ENCODE measurements around the gene NACAD. TPM values are rescaled to one million over a fixed set of nuclear protein-coding genes. Genes with fewer than 3 reads are reported as not detected.

Gene NACAD
- total RNA-seq, 1 experiment from 2014 or later: not detected

DNA sequence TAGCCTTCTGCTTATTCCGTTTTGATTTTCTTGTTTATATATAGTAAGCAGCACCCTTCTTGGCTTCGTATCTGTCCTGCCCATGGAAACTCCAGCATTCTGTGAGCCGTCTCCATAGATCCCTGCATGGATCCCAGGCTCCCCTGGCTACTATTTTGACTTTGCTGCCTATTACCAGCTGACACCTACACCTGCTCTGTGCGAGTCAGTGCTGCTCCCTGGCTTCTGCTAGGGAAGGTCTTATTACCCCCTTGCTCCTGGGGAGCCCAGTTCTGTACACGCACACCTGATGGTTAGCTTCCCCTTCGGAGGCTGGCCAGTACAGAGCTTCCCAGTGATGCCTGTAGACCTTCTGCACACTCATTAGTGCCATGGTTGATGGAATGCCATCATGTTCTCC, 35.4 kb downstream of the NACAD start:
- H4K20me1 ChIP-seq (ENCODE audit: insufficient read depth, low read depth, low read length): peaks cover 6% of the 10 kb centered on the region; the same call in 1 of the 2 replicates
- peaks cover 5% of the 10 kb centered on the region; the same call in 1 of the 2 replicates for H3K36me3 ChIP-seq (ENCODE audit: insufficient read depth, low read length)

DNA sequence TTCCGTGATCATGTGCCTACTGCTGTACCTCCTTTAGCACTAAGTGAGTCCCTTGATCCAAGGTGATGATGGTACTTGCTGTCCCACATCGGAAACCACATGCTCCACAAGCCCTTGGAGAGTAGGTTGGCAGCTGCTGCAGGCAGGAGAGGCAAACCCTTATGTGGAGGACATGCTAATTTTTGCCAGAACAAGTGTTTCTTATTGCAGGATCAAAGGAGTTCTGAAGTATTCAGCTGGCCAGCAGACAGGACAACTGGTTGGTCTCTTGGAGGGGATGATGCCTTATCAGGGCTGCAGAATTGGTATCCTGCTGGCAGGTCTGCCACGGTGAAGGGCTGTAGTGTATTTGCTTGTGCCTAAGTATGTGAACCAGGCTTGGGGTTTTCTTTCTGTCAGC, 36.8 kb downstream of the NACAD start:
- Histone ChIP-seq H3K27ac (ENCODE audit: low read length) (no peak overlapping the region), H3K9ac (ENCODE audit: low read length) (no peak overlapping the region), H3K4me2 (ENCODE audit: low read depth, low read length, poor library complexity, severe bottlenecking) (no peak overlapping the region), H3K9me3 (ENCODE audit: low read length) (no peaks in the 10 kb centered on the region), H3K4me3 (ENCODE audit: low read length) (no peak overlapping the region), H3K27me3 (ENCODE audit: low read length) (no peaks in the 10 kb centered on the region), H3K9me2 (replicated peaks; ENCODE audit: insufficient read depth, low read length) (no peaks in the 10 kb centered on the region), H3K4me1 (ENCODE audit: low read length) (peaks cover 30% of the 10 kb centered on the region), H3K36me3 (ENCODE audit: insufficient read depth, low read length) (peaks cover 11% of the 10 kb centered on the region; the same call in 1 of the 2 replicates), H4K20me1 (ENCODE audit: insufficient read depth, low read depth, low read length) (peaks cover 6% of the 10 kb centered on the region; the same call in 1 of the 2 replicates), H2AFZ (ENCODE audit: low read length) (no peak overlapping the region), H3K79me2 (ENCODE audit: low read length) (peaks cover 72% of the 10 kb centered on the region)
- no peak for DNase-seq

More for the DNA sequence above, 35.4 kb downstream of the NACAD start:
- Histone ChIP-seq H2AFZ (ENCODE audit: low read length) (no peak overlapping the region), H3K9me2 (replicated peaks; ENCODE audit: insufficient read depth, low read length) (no peaks in the 10 kb centered on the region), H3K4me3 (ENCODE audit: low read length) (no peak overlapping the region), H3K9ac (ENCODE audit: low read length) (no peak overlapping the region), H3K9me3 (ENCODE audit: low read length) (no peaks in the 10 kb centered on the region), H3K4me2 (ENCODE audit: low read depth, low read length, poor library complexity, severe bottlenecking) (no peak overlapping the region), H3K27me3 (ENCODE audit: low read length) (no peaks in the 10 kb centered on the region), H3K79me2 (ENCODE audit: low read length) (peaks cover 77% of the 10 kb centered on the region), H3K4me1 (ENCODE audit: low read length) (peaks cover 30% of the 10 kb centered on the region), H3K27ac (ENCODE audit: low read length) (no peak overlapping the region)
- DNase-seq: no peak

DNA sequence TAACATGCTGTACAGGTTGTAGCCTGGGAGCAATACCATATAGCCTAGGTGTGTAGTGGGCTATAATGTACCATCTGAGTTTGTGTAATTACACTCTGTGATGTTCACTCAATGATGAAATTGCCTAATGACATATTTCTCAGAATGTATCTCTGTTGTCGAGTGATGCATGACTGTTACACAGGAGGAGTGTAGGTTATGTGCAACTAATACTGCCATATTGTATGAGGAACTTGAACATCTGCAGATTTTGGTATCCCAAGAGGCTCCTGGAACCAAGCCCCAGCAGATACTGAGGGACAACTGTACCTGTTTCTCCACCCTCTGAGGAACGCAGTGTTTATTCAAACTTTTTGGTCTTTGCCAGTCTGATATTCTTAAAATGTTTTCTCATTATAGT, 38.6 kb downstream of the NACAD start:
- peaks cover 70% of the 10 kb centered on the region for H3K79me2 ChIP-seq (ENCODE audit: low read length)
- peak overlapping the region; percentile 2 for H3K4me2 ChIP-seq (ENCODE audit: low read depth, low read length, poor library complexity, severe bottlenecking)
- H3K36me3 ChIP-seq (ENCODE audit: insufficient read depth, low read length): peaks cover 22% of the 10 kb centered on the region; the same call in 1 of the 2 replicates
- no peaks in the 10 kb centered on the region for H3K27me3 ChIP-seq (ENCODE audit: low read length)
- peaks cover 6% of the 10 kb centered on the region; the same call in 1 of the 2 replicates for H4K20me1 ChIP-seq (ENCODE audit: insufficient read depth, low read depth, low read length)
- H3K4me1 ChIP-seq (ENCODE audit: low read length): peaks cover 21% of the 10 kb centered on the region
- no peak overlapping the region for H3K9ac ChIP-seq (ENCODE audit: low read length)
- peak overlapping the region; percentile 67 for H3K27ac ChIP-seq (ENCODE audit: low read length)
- H2AFZ ChIP-seq (ENCODE audit: low read length): no peak overlapping the region
- no peaks in the 10 kb centered on the region for H3K9me3 ChIP-seq (ENCODE audit: low read length)
- no peak overlapping the region for H3K4me3 ChIP-seq (ENCODE audit: low read length)
- peak; percentile 65 for DNase-seq
- no peaks in the 10 kb centered on the region for H3K9me2 ChIP-seq (replicated peaks; ENCODE audit: insufficient read depth, low read length)

DNA sequence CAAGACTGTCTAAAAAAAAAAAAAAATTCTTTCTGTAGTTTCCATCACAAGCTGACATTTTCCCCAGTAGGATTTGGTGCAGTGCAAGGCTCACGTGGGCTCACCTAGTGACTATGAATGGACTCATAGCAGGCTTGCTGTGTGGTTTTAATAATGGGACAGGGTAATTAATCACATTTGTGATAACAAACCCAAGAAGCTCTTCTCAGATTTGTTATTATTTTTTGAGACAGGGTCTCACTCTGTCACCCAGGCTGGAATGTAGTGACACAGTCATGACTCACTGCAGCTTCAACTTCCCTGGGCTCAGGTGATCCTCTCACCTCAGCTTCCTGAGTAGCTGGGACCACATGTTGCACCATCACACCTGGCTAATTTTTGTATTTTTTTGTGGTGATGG, 40.0 kb downstream of the NACAD start:
- no peak overlapping the region for H3K27ac ChIP-seq (ENCODE audit: low read length)
- H3K79me2 ChIP-seq (ENCODE audit: low read length): peaks cover 58% of the 10 kb centered on the region
- DNase-seq: no peak
- H3K9me2 ChIP-seq (replicated peaks; ENCODE audit: insufficient read depth, low read length): no peaks in the 10 kb centered on the region
- H3K27me3 ChIP-seq (ENCODE audit: low read length): no peaks in the 10 kb centered on the region
- no peaks in the 10 kb centered on the region for H3K9me3 ChIP-seq (ENCODE audit: low read length)
- H3K9ac ChIP-seq (ENCODE audit: low read length): no peak overlapping the region
- H4K20me1 ChIP-seq (ENCODE audit: insufficient read depth, low read depth, low read length): peaks cover 6% of the 10 kb centered on the region; the same call in 1 of the 2 replicates
- H3K4me1 ChIP-seq (ENCODE audit: low read length): peaks cover 21% of the 10 kb centered on the region
- H2AFZ ChIP-seq (ENCODE audit: low read length): no peak overlapping the region
- no peak overlapping the region for H3K4me2 ChIP-seq (ENCODE audit: low read depth, low read length, poor library complexity, severe bottlenecking)
- H3K36me3 ChIP-seq (ENCODE audit: insufficient read depth, low read length): peaks cover 26% of the 10 kb centered on the region; the same call in 1 of the 2 replicates
- H3K4me3 ChIP-seq (ENCODE audit: low read length): no peak overlapping the region

DNA sequence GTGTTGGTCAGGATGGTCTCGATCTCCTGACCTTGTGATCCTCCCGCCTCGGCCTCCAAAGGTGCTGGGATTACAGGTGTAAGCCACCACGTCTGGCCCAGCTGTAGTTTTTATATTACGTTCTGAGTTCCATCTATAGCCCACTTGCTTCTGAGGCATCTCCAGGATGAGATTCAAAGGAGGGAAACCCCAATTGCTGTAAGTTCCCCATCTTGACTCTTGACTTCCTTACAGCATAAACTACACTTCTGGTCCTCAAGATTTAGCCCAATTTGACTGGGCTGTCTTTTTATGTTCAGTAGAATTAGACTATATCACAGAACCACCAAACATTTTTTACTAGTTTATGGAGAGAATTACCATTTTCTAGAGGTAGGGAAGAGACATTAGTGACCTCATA, 44.4 kb downstream of the NACAD start:
- Histone ChIP-seq H3K36me3 (ENCODE audit: insufficient read depth, low read length) (peaks cover 45% of the 10 kb centered on the region; the same call in 1 of the 2 replicates), H3K79me2 (ENCODE audit: low read length) (peaks cover 41% of the 10 kb centered on the region), H3K4me1 (ENCODE audit: low read length) (peaks cover 7% of the 10 kb centered on the region), H3K4me3 (ENCODE audit: low read length) (no peak overlapping the region), H2AFZ (ENCODE audit: low read length) (no peak overlapping the region), H3K9me2 (replicated peaks; ENCODE audit: insufficient read depth, low read length) (no peaks in the 10 kb centered on the region), H3K4me2 (ENCODE audit: low read depth, low read length, poor library complexity, severe bottlenecking) (no peak overlapping the region), H3K9ac (ENCODE audit: low read length) (no peak overlapping the region), H3K27me3 (ENCODE audit: low read length) (no peaks in the 10 kb centered on the region), H4K20me1 (ENCODE audit: insufficient read depth, low read depth, low read length) (peaks cover 2% of the 10 kb centered on the region; the same call in 1 of the 2 replicates), H3K9me3 (ENCODE audit: low read length) (no peaks in the 10 kb centered on the region), H3K27ac (ENCODE audit: low read length) (no peak overlapping the region)
- no peak for DNase-seq

DNA sequence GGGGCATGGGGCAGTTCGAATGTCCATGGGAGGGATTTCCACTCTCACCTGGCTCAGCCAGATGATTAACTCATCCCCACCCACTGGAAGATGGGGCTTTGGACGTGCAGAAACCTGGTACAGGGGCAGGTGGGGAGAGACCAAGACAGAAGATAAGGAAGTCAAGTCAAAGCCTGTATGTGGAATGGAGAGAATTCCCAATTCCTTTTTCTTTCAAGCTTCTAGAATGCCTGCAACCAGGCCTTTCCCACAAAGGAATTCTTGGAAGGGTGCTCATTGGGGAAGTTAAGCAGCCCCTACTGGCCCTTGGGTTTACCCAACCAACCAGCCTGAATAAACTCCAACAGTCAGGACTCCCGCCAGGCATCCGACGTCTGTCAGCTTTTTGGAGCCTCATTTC, 49.7 kb downstream of the NACAD start:
- Histone ChIP-seq H3K9me2 (replicated peaks; ENCODE audit: insufficient read depth, low read length) (no peaks in the 10 kb centered on the region), H3K4me2 (ENCODE audit: low read depth, low read length, poor library complexity, severe bottlenecking) (no peak overlapping the region), H3K79me2 (ENCODE audit: low read length) (peaks cover 66% of the 10 kb centered on the region), H2AFZ (ENCODE audit: low read length) (no peak overlapping the region), H4K20me1 (ENCODE audit: insufficient read depth, low read depth, low read length) (peaks cover 14% of the 10 kb centered on the region; the same call in 1 of the 2 replicates), H3K4me1 (ENCODE audit: low read length) (no peaks in the 10 kb centered on the region), H3K27ac (ENCODE audit: low read length) (no peak overlapping the region), H3K4me3 (ENCODE audit: low read length) (no peak overlapping the region), H3K9me3 (ENCODE audit: low read length) (no peaks in the 10 kb centered on the region), H3K27me3 (ENCODE audit: low read length) (no peaks in the 10 kb centered on the region), H3K9ac (ENCODE audit: low read length) (no peak overlapping the region), H3K36me3 (ENCODE audit: insufficient read depth, low read length) (peaks cover 43% of the 10 kb centered on the region; the same call in 1 of the 2 replicates)
- DNase-seq: no peak

DNA sequence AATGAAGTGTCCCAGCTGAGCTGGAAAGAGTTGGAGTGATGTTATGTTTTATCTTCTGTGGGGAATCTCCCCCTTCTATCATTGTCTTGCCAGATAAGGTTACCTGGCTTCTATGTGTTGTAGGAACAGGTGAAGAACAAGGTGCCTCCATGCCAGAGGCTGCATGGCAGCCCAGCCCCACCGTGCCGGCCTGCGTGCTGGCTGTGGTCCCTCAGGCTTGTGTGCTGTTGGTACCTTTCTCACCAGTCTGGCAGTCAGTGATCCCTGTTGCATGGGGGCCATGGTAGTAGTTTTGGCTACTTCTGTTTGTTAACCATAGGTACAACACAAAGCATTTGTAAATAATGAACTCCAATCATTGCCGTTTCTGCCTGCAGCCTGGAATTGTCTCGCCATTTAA, 50.9 kb downstream of the NACAD start:
- no peaks in the 10 kb centered on the region for H3K9me2 ChIP-seq (replicated peaks; ENCODE audit: insufficient read depth, low read length)
- no peak overlapping the region for H3K27ac ChIP-seq (ENCODE audit: low read length)
- H3K4me3 ChIP-seq (ENCODE audit: low read length): no peak overlapping the region
- peaks cover 33% of the 10 kb centered on the region; the same call in 1 of the 2 replicates for H3K36me3 ChIP-seq (ENCODE audit: insufficient read depth, low read length)
- peaks cover 14% of the 10 kb centered on the region; the same call in 1 of the 2 replicates for H4K20me1 ChIP-seq (ENCODE audit: insufficient read depth, low read depth, low read length)
- no peak overlapping the region for H2AFZ ChIP-seq (ENCODE audit: low read length)
- no peak overlapping the region for H3K4me2 ChIP-seq (ENCODE audit: low read depth, low read length, poor library complexity, severe bottlenecking)
- peaks cover 68% of the 10 kb centered on the region for H3K79me2 ChIP-seq (ENCODE audit: low read length)
- no peak overlapping the region for H3K9ac ChIP-seq (ENCODE audit: low read length)
- no peaks in the 10 kb centered on the region for H3K9me3 ChIP-seq (ENCODE audit: low read length)
- no peaks in the 10 kb centered on the region for H3K27me3 ChIP-seq (ENCODE audit: low read length)
- DNase-seq: no peak
- no peaks in the 10 kb centered on the region for H3K4me1 ChIP-seq (ENCODE audit: low read length)

DNA sequence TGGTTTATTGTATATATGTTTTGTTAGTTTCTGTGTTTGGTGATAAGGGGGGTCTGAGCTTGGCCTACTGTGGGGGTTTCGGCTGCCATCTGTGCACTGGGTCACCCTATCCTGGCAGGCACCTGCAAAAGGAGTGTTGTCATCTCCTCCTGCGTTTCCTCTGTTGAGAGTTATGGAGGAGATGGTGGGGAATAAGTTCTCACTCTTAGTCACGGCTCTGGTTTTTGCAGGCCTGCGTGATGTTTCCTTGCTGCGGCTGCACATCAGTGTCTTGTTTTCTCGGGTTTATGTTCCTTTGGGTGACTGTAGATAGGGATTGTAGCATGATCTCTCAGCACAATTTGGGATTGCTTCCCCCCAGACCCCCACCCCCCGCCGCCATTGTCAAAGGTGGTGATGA, 52.0 kb downstream of the NACAD start:
- H3K9me2 ChIP-seq (replicated peaks; ENCODE audit: insufficient read depth, low read length): no peaks in the 10 kb centered on the region
- H3K4me3 ChIP-seq (ENCODE audit: low read length): no peak overlapping the region
- H3K36me3 ChIP-seq (ENCODE audit: insufficient read depth, low read length): peaks cover 26% of the 10 kb centered on the region; the same call in 1 of the 2 replicates
- peaks cover 14% of the 10 kb centered on the region; the same call in 1 of the 2 replicates for H4K20me1 ChIP-seq (ENCODE audit: insufficient read depth, low read depth, low read length)
- H3K9ac ChIP-seq (ENCODE audit: low read length): no peak overlapping the region
- H2AFZ ChIP-seq (ENCODE audit: low read length): no peak overlapping the region
- H3K27me3 ChIP-seq (ENCODE audit: low read length): no peaks in the 10 kb centered on the region
- peaks cover 79% of the 10 kb centered on the region for H3K79me2 ChIP-seq (ENCODE audit: low read length)
- no peak overlapping the region for H3K27ac ChIP-seq (ENCODE audit: low read length)
- H3K4me2 ChIP-seq (ENCODE audit: low read depth, low read length, poor library complexity, severe bottlenecking): no peak overlapping the region
- H3K4me1 ChIP-seq (ENCODE audit: low read length): no peaks in the 10 kb centered on the region
- no peaks in the 10 kb centered on the region for H3K9me3 ChIP-seq (ENCODE audit: low read length)
- DNase-seq: no peak

Data from Karpas-422 (cell line).